ENCODE data around the gene MYBPC1. TPM values are rescaled to one million over a fixed set of nuclear protein-coding genes. Genes with fewer than 3 reads are reported as not detected.
"Not testable (repeated sequence)": the region's sequence is repeated elsewhere in the genome, so short reads cannot be mapped to it uniquely, and the experiment has no call there.

The MYBPC1 gene
- polyA plus RNA-seq, 3 donors, result 0.04 to 0.16 TPM; not detected in 1

GRCh38 chr12:101680647-101681046 lies 85.9 kb downstream of the MYBPC1 start:
- H3K4me3 Mint-ChIP-seq, result no peak overlapping the region
- H3K9ac ChIP-seq (ENCODE audit: insufficient read depth, low read length, poor library complexity, severe bottlenecking), result no peak overlapping the region
- no peaks in the 10 kb centered on the region for H3K36me3 ChIP-seq (replicated peaks in 1 of 2; ENCODE audit: control insufficient read depth in 1 of 2, insufficient read depth in 2 of 2, low read length in 2 of 2)
- peaks cover 0 to 2% (median 0%) of the 10 kb centered on the region in 7 donors for H3K9me3 Mint-ChIP-seq
- no peaks in the 10 kb centered on the region for H3K4me1 ChIP-seq (ENCODE audit: control insufficient read depth in 1 of 2, insufficient read depth in 2 of 2, low read length in 2 of 2)
- H3K4me2 ChIP-seq (replicated peaks; ENCODE audit: extremely low read depth, low read length, poor library complexity, severe bottlenecking), result no peak overlapping the region
- no peaks in the 10 kb centered on the region for H3K79me2 ChIP-seq (ENCODE audit: insufficient read depth, low read length)
- no peak overlapping the region for H3K27ac ChIP-seq (ENCODE audit: low read depth in 1 of 2, low read length in 2 of 2)
- no peaks in the 10 kb centered on the region for H3K27me3 Mint-ChIP-seq (ENCODE audit: low read depth in 3 of 3)
- TF ChIP-seq, protein P1, sequence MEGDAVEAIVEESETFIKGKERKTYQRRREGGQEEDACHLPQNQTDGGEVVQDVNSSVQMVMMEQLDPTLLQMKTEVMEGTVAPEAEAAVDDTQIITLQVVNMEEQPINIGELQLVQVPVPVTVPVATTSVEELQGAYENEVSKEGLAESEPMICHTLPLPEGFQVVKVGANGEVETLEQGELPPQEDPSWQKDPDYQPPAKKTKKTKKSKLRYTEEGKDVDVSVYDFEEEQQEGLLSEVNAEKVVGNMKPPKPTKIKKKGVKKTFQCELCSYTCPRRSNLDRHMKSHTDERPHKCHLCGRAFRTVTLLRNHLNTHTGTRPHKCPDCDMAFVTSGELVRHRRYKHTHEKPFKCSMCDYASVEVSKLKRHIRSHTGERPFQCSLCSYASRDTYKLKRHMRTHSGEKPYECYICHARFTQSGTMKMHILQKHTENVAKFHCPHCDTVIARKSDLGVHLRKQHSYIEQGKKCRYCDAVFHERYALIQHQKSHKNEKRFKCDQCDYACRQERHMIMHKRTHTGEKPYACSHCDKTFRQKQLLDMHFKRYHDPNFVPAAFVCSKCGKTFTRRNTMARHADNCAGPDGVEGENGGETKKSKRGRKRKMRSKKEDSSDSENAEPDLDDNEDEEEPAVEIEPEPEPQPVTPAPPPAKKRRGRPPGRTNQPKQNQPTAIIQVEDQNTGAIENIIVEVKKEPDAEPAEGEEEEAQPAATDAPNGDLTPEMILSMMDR (IDR thresholded peaks at IDR 0.05), result no peak
- H2AFZ ChIP-seq (ENCODE audit: insufficient read depth, low read depth, low read length, poor library complexity, severe bottlenecking), result no peak overlapping the region
- H4K20me1 ChIP-seq (ENCODE audit: insufficient read depth, low read length), result no peaks in the 10 kb centered on the region
- H3K4me3 ChIP-seq (replicated peaks in 1 of 3; ENCODE audit: low read depth in 2 of 3, low read length in 3 of 3), result no peak overlapping the region
- no peaks in the 10 kb centered on the region for H3K36me3 Mint-ChIP-seq
- H3K4me1 Mint-ChIP-seq, result peaks cover 4% of the 10 kb centered on the region
- intact Hi-C loops (cut with micrococcal nuclease), result no loop called here
- no peaks in the 10 kb centered on the region for H3K9me3 ChIP-seq (replicated peaks in 1 of 2; ENCODE audit: control insufficient read depth in 1 of 2, insufficient read depth in 1 of 2, low read length in 2 of 2)
- no peak overlapping the region for H3K27ac Mint-ChIP-seq
- DNase-seq, result no peak
- no peaks in the 10 kb centered on the region for H3K27me3 ChIP-seq (ENCODE audit: control insufficient read depth in 2 of 2, insufficient read depth in 2 of 2, low read length in 2 of 2)

DNA sequence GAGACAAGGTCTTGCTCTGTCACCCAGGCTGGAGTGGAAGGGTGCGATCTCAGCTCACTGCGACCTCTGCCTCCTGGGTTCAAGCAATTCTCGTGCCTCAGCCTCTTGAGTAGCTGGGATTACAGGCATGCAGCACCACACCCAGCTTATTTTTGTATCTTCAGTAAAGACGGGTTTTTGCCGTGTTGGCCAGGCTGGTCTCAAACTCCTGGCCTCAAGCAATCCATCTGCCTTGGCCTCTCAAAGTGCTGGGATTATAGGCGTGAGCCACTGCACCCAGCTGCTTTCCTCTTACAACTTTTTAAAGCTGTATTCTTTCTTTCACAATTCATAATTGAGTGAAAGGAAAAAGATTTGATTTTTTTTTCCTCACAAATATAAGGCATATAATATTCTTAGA lies 86.9 kb downstream of the MYBPC1 start:
- H3K4me3 ChIP-seq (replicated peaks in 1 of 3; ENCODE audit: low read depth in 2 of 3, low read length in 3 of 3); H3K9ac ChIP-seq (ENCODE audit: insufficient read depth, low read length, poor library complexity, severe bottlenecking); H3K36me3 ChIP-seq (replicated peaks in 1 of 2; ENCODE audit: control insufficient read depth in 1 of 2, insufficient read depth in 2 of 2, low read length in 2 of 2); H3K9me3 ChIP-seq (replicated peaks in 1 of 2; ENCODE audit: control insufficient read depth in 1 of 2, insufficient read depth in 1 of 2, low read length in 2 of 2); H3K79me2 ChIP-seq (ENCODE audit: insufficient read depth, low read length); H3K9me3 Mint-ChIP-seq; H3K4me3 Mint-ChIP-seq; H3K4me1 Mint-ChIP-seq; H3K27me3 Mint-ChIP-seq (ENCODE audit: low read depth in 3 of 3); intact Hi-C loops (cut with micrococcal nuclease); H3K27ac Mint-ChIP-seq; H3K4me2 ChIP-seq (replicated peaks; ENCODE audit: extremely low read depth, low read length, poor library complexity, severe bottlenecking); H3K27ac ChIP-seq (ENCODE audit: low read depth in 1 of 2, low read length in 2 of 2); H4K20me1 ChIP-seq (ENCODE audit: insufficient read depth, low read length); H3K4me1 ChIP-seq (ENCODE audit: control insufficient read depth in 1 of 2, insufficient read depth in 2 of 2, low read length in 2 of 2); H2AFZ ChIP-seq (ENCODE audit: insufficient read depth, low read depth, low read length, poor library complexity, severe bottlenecking); H3K27me3 ChIP-seq (ENCODE audit: control insufficient read depth in 2 of 2, insufficient read depth in 2 of 2, low read length in 2 of 2); H3K36me3 Mint-ChIP-seq; DNase-seq: not testable (repeated sequence)
- WGBS (ENCODE audit: insufficient coverage), result 98% methylated on average over 5 of the region's 6 CpGs
